Loucy (cell line): ENCODE results near the gene WDR35.
A peak's percentile ranks its signal among the peaks of the same experiment; 100 is the strongest.

ENCODE experiments used
- H2AFZ ChIP-seq: fragments of 200-600 bp; sonication (generic); 2 replicates; pipeline ENCODE4 v1.6.0; 2016; ENCODE audit warnings: antibody characterized with exemption, mild to moderate bottlenecking, low read length, moderate library complexity
- H3F3A ChIP-seq: fragments of 200-600 bp; 2 replicates; pipeline ENCODE4 v1.6.0; 2016; ENCODE audit warnings: antibody characterized with exemption, low read depth, mild to moderate bottlenecking
- H3K27me3 ChIP-seq: fragments of 200-600 bp; sonication (generic); 2 replicates; pipeline ENCODE4 v1.6.1; 2014; ENCODE audit warnings: low read length, mild to moderate bottlenecking; ENCODE audit not compliant: insufficient read depth, poor library complexity, severe bottlenecking
- H3K36me3 ChIP-seq: fragments of 200-600 bp; sonication (generic); 2 replicates; pipeline ENCODE4 v1.6.1; 2016; ENCODE audit warnings: low read length; ENCODE audit not compliant: insufficient read depth
- H3K4me1 ChIP-seq: fragments of 200-600 bp; sonication (generic); 2 replicates; pipeline ENCODE4 v1.5.1; 2014; ENCODE audit warnings: low read length, mild to moderate bottlenecking; ENCODE audit not compliant: insufficient read depth, poor library complexity, severe bottlenecking
- H3K4me2 ChIP-seq: fragments of 200-600 bp; sonication (generic); 2 replicates; pipeline ENCODE4 v1.6.0; 2014; ENCODE audit warnings: antibody characterized with exemption, low read length, low read depth, mild to moderate bottlenecking; ENCODE audit not compliant: poor library complexity, severe bottlenecking
- H3K4me3 ChIP-seq: fragments of 200-600 bp; sonication (generic); 2 replicates; pipeline ENCODE4 v1.5.1; 2014; ENCODE audit warnings: low read length, mild to moderate bottlenecking, mixed read lengths; ENCODE audit not compliant: poor library complexity, severe bottlenecking
- H3K79me2 ChIP-seq: fragments of 200-600 bp; sonication (generic); 2 replicates; pipeline ENCODE4 v1.6.1; 2014; ENCODE audit warnings: low read length; ENCODE audit not compliant: insufficient read depth
- H3K9ac ChIP-seq: fragments of 200-600 bp; sonication (generic); 2 replicates; pipeline ENCODE4 v1.6.0; 2014; ENCODE audit warnings: mild to moderate bottlenecking, low read depth, low read length, moderate library complexity; ENCODE audit not compliant: poor library complexity, severe bottlenecking
- H3K9me2 ChIP-seq: fragments of 200-600 bp; sonication (generic); replicated peaks from 2 replicates; pipeline ENCODE4 v1.6.1; 2016; ENCODE audit warnings: low read depth, low read length, mixed read lengths
- H3K9me3 ChIP-seq: fragments of 200-600 bp; sonication (generic); 2 replicates; pipeline ENCODE4 v1.6.1; 2014; ENCODE audit warnings: mild to moderate bottlenecking, antibody characterized with exemption, low read length, low read depth; ENCODE audit not compliant: insufficient read depth
- H4K20me1 ChIP-seq: fragments of 200-600 bp; sonication (generic); 2 replicates; pipeline ENCODE4 v1.6.0; 2014; ENCODE audit warnings: antibody characterized with exemption, low read length, mild to moderate bottlenecking; ENCODE audit not compliant: insufficient read depth, poor library complexity, severe bottlenecking
- EZH2phosphoT487 ChIP-seq: fragments of 200-600 bp; IDR thresholded peaks from 2 replicates; pipeline ENCODE4 v1.6.1; 2018; ENCODE audit warnings: antibody characterized with exemption, mild to moderate bottlenecking, moderate library complexity, borderline replicate concordance
- TF ChIP-seq, protein P1 (sequence below): fragments of 200-600 bp; sonication (generic); conservative IDR thresholded peaks from 2 replicates; pipeline ENCODE4 v1.5.1; 2014; ENCODE audit warnings: mild to moderate bottlenecking, antibody characterized with exemption, low read length

WDR35 gene

DNA sequence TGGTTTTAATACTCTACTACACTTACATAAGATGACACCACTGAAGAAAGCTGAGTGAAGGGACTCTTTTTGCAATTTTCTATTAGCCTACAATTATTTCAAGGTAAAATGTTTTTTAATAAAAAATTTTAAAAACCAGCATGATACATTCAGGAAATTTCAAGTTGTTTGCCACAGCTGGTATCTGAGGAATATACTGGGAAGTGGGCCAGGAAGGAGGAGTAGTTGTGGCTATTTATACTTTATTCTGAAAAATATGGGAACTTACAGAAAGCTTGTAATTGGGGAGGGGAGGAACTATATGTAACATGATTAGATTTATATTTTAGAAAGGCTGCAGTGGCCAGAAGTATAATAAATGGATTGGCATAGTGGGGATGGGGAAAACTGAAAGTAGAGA lies 40.8 kb downstream of the WDR35 start:
- Histone ChIP-seq H3K4me2 (no peak overlapping the region), H3K4me1 (no peaks in the 10 kb centered on the region), H3K9me3 (no peaks in the 10 kb centered on the region), H3F3A (no peaks in the 10 kb centered on the region), H3K27me3 (peaks cover 11% of the 10 kb centered on the region), H2AFZ (no peak overlapping the region), H3K79me2 (no peaks in the 10 kb centered on the region), H3K36me3 (no peaks in the 10 kb centered on the region), H3K4me3 (no peak overlapping the region), H3K9me2 (no peaks in the 10 kb centered on the region), H3K9ac (no peak overlapping the region), H4K20me1 (no peaks in the 10 kb centered on the region)
- TF ChIP-seq, protein P1, sequence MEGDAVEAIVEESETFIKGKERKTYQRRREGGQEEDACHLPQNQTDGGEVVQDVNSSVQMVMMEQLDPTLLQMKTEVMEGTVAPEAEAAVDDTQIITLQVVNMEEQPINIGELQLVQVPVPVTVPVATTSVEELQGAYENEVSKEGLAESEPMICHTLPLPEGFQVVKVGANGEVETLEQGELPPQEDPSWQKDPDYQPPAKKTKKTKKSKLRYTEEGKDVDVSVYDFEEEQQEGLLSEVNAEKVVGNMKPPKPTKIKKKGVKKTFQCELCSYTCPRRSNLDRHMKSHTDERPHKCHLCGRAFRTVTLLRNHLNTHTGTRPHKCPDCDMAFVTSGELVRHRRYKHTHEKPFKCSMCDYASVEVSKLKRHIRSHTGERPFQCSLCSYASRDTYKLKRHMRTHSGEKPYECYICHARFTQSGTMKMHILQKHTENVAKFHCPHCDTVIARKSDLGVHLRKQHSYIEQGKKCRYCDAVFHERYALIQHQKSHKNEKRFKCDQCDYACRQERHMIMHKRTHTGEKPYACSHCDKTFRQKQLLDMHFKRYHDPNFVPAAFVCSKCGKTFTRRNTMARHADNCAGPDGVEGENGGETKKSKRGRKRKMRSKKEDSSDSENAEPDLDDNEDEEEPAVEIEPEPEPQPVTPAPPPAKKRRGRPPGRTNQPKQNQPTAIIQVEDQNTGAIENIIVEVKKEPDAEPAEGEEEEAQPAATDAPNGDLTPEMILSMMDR = no peak
- TF ChIP-seq EZH2phosphoT487 = no peak

DNA sequence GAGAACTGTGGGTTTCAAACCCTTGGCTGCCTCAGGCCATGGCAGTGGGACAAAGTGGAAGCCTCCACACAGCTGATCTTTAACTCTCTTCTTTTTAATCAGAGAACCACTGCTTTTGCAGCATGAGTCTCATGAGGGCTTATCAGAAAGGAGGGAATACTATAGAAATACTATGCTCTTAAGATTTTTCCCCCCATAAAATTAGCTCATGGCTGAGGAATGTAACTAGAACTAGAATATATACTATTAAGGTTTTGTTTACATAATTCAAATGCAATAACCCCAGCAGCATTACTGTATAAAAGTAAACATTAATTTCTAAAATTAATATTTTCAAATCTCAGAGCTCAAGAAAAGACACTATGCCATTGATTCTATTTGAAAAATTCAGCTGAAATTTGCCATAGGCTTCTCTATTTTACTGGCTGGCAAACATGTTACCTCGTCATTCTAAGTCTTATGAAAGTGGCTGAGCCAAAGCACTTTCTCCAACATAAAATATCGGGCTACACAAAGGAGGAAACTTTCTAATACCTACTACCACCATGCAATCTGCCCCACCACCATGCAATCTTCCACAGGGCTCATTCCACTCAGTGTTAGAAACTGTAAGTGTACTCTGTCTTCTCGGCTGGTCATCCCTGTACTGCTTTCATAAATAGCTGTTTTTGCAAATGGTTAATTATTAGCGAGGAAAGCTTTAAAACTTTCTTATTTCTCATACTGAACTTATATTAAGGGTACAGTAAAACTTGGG lies 42.5 kb downstream of the WDR35 start:
- Histone ChIP-seq H3F3A (no peaks in the 10 kb centered on the region), H3K9me2 (no peaks in the 10 kb centered on the region), H3K9ac (no peak overlapping the region), H3K79me2 (no peaks in the 10 kb centered on the region), H3K4me3 (no peak overlapping the region), H2AFZ (0 out of 2 replicates have a peak overlapping the region, but pooled peaks have one; percentile 13), H3K4me2 (no peak overlapping the region), H3K9me3 (no peaks in the 10 kb centered on the region), H3K27me3 (peaks cover 11% of the 10 kb centered on the region), H3K4me1 (no peaks in the 10 kb centered on the region), H4K20me1 (no peaks in the 10 kb centered on the region), H3K36me3 (no peaks in the 10 kb centered on the region)
- TF ChIP-seq, protein P1 = no peak
- TF ChIP-seq EZH2phosphoT487 = no peak

DNA sequence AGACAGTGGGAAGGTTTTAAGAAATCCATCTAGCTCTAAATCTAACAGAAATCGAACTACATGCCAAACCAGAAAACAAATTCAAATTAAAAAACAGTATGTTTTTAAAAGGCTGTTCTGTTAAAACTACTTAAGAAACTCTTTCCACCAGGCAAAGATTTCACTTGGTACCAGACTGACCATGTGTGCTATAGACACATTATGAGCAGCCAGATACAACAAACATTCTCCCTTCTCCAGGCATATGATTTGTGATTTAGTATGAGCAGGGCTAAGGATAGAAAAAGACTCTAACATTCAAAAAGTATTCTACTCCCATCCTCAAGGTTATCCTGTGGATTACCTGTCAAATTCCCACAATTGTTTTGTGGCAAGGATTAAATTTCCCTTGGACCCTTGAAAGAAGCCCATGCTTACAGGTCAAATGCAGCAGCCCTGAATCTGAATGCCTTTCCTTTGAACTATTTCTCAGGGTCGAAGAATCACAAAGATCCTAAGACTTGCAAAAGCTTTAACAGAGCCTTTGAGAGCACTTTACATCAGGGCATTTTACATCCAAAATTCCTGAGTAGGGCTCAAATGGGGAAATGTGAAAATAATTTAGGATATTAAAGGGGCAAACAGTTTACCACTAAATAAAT lies 45.6 kb downstream of the WDR35 start:
- no peak overlapping the region for H3K4me3 ChIP-seq
- H3F3A ChIP-seq = no peaks in the 10 kb centered on the region
- H4K20me1 ChIP-seq = no peaks in the 10 kb centered on the region
- no peaks in the 10 kb centered on the region for H3K36me3 ChIP-seq
- no peak overlapping the region for H3K4me2 ChIP-seq
- no peaks in the 10 kb centered on the region for H3K9me3 ChIP-seq
- no peaks in the 10 kb centered on the region for H3K4me1 ChIP-seq
- no peak overlapping the region for H2AFZ ChIP-seq
- H3K27me3 ChIP-seq = peaks cover 6% of the 10 kb centered on the region
- TF ChIP-seq, protein P1 = no peak
- TF ChIP-seq EZH2phosphoT487 = no peak
- H3K9ac ChIP-seq = no peak overlapping the region
- H3K79me2 ChIP-seq = no peaks in the 10 kb centered on the region
- H3K9me2 ChIP-seq = no peaks in the 10 kb centered on the region
